ENCODE results near the gene SLC8A1. TPM values are rescaled to one million over a fixed set of nuclear protein-coding genes. Genes with fewer than 3 reads are reported as not detected.

Gene SLC8A1
- total and polyA plus RNA-seq, 10 of the 15 experiments (the other 5 are each of a cell fraction or from before 2014, with no cell fraction given), result under 0.01 to 1.2 (median 0.01) TPM; not detected in 3

DNA sequence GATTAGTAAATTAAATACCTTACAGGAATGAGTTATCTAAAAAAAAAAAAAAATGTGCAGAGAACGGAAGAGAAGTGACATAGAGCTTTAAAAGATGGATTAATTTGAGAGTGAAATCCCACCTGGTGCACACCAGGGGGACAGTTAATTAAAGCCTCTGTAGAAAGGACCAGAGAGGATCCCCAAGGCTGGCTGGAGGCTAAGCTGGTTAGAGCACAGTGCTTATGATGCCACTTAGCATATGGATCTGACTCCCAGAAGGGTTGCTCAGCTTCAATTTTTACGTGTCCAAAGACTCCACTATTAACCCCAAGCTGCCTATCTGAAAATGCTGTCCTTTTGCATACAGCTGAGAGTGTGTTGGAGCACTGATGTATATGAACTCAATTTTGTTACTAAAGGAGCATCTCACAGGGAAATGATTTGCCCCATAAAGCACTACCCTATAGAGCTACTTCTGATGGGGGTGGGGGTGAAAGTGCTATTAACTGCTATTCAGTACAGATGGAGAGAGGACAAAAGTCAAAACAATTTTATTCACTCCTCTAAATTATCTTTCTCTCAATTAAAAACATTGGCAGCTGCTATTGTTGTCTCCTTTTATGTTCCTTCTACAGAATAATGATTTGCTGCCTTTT lies 15.2 kb upstream of the SLC8A1 start:
- Histone ChIP-seq H3K36me3 (ENCODE audit: control insufficient read depth in 2 of 2, insufficient read depth in 2 of 2, low read length in 1 of 2) (no peaks in the 10 kb centered on the region), H3K4me2 (ENCODE audit: control insufficient read depth, insufficient read depth) (no peak overlapping the region), H2AFZ (ENCODE audit: control insufficient read depth, low read depth, low read length) (no peak overlapping the region), H3K4me1 (ENCODE audit: control insufficient read depth, insufficient read depth, low read length) (no peaks in the 10 kb centered on the region), H3K79me2 (ENCODE audit: control insufficient read depth, insufficient read depth, low read length) (no peaks in the 10 kb centered on the region), H3K27me3 (replicated peaks in 1 of 2; ENCODE audit: control insufficient read depth in 2 of 2, insufficient read depth in 2 of 2, low read length in 1 of 2) (no peaks in the 10 kb centered on the region), H3K9ac (ENCODE audit: control insufficient read depth, insufficient read depth, low read length) (no peak overlapping the region), H3K4me3 (no peak overlapping the region), H4K20me1 (ENCODE audit: control insufficient read depth, insufficient read depth) (no peaks in the 10 kb centered on the region), H3K27ac (ENCODE audit: control insufficient read depth, insufficient read depth) (no peak overlapping the region), H3K9me3 (replicated peaks; ENCODE audit: control insufficient read depth, insufficient read depth, low read length) (no peaks in the 10 kb centered on the region)
- ChIA-PET RAD21 (ENCODE audit: unreplicated experiment) (no interaction called here), POLR2A (no interaction called here), SMC1A (ENCODE audit: uncharacterized antibody, unreplicated experiment) (interaction anchor here (0.6 to 1.3 kb wide), 4 partner anchors 14 to 504 kb away, joined by 3 read pairs; no protein-coding TSS in a partner anchor), CTCF (interaction anchor here (0.5 to 1.0 kb wide), 3 partner anchors 11 to 43 kb away, joined by 3 to 5 read pairs (median 3); no protein-coding TSS in a partner anchor)
- intact Hi-C loops (cut with micrococcal nuclease; ENCODE audit: unreplicated experiment), result no loop called here
- BruUV-seq (replicated peaks), result no TSS peak
- DNase-seq (ENCODE audit: low read depth, low spot score), result no peak
- WGBS (ENCODE audit: insufficient coverage, insufficient replicate concordance, low lambda C conversion rate, missing lambda C conversion rate), result 2% methylated on average over 2 of the region's 2 CpGs
- no peak for FAIRE-seq
- in situ Hi-C loops (cut with MboI), result no loop called here
- no peak for TF ChIP-seq MAX (IDR thresholded peaks at IDR 0.05; ENCODE audit: low read depth, low read length)
- no peak for TF ChIP-seq ATF7 (IDR thresholded peaks at IDR 0.05; ENCODE audit: low read depth)
- TF ChIP-seq, protein P1, sequence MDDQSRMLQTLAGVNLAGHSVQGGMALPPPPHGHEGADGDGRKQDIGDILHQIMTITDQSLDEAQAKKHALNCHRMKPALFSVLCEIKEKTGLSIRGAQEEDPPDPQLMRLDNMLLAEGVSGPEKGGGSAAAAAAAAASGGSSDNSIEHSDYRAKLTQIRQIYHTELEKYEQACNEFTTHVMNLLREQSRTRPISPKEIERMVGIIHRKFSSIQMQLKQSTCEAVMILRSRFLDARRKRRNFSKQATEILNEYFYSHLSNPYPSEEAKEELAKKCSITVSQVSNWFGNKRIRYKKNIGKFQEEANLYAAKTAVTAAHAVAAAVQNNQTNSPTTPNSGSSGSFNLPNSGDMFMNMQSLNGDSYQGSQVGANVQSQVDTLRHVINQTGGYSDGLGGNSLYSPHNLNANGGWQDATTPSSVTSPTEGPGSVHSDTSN (IDR thresholded peaks at IDR 0.05; ENCODE audit: insufficient replicate concordance, low read depth, low read length), result no peak
- no peak for TF ChIP-seq ETV6 (conservative IDR thresholded peaks at IDR 0.05 in 1 of 2, IDR thresholded peaks at IDR 0.05 in 1 of 2; ENCODE audit: borderline replicate concordance in 1 of 2, low read depth in 1 of 2)
- no peak for TF ChIP-seq NR2C2 (IDR thresholded peaks at IDR 0.05; ENCODE audit: borderline replicate concordance, control insufficient read depth, insufficient read length, low read depth)
- TF ChIP-seq BCL11A (IDR thresholded peaks at IDR 0.05; ENCODE audit: low read depth, low read length), result no peak
- TF ChIP-seq POLR2AphosphoS5 (IDR thresholded peaks at IDR 0.05; ENCODE audit: low read length), result no peak
- no peak for TF ChIP-seq MTA3 (IDR thresholded peaks at IDR 0.05; ENCODE audit: borderline replicate concordance, low read length)
- no peak for TF ChIP-seq BRCA1 (IDR thresholded peaks at IDR 0.05; ENCODE audit: low read depth, low read length)
- TF ChIP-seq RAD51 (IDR thresholded peaks at IDR 0.05), result no peak
- TF ChIP-seq CHD1 (IDR thresholded peaks at IDR 0.05; ENCODE audit: low read depth, low read length), result no peak
- no peak for TF ChIP-seq SPI1 (IDR thresholded peaks at IDR 0.05; ENCODE audit: borderline replicate concordance, insufficient read depth, low read depth, low read length)
- TF ChIP-seq SIX5 (IDR thresholded peaks at IDR 0.05; ENCODE audit: low read depth, low read length, severe bottlenecking), result no peak
- TF ChIP-seq SUPT20H (IDR thresholded peaks at IDR 0.05; ENCODE audit: borderline replicate concordance, control insufficient read depth, low read depth, low read length), result no peak
- no peak for TF ChIP-seq HSF1 (IDR thresholded peaks at IDR 0.05; ENCODE audit: low read depth, low read length)
- no peak for ATAC-seq

All from GM12878 (cell line).